OCI-LY1 (cell line): Measurements from ENCODE around the gene ITGA1.

ENCODE experiments used
- CTCF ChIP-seq: fragments of 200-600 bp; sonication (generic), shearing (Covaris generic); IDR thresholded peaks from 2 replicates; pipeline ENCODE4 v1.5.1; 2017; ENCODE audit warnings: mild to moderate bottlenecking, antibody characterized with exemption, low read length, moderate library complexity, mixed read lengths
- EZH2 ChIP-seq: fragments of 200-600 bp; sonication (generic), shearing (Covaris generic); IDR thresholded peaks from 2 replicates; pipeline ENCODE4 v1.8.0; 2017; ENCODE audit warnings: borderline replicate concordance, mixed run types, mild to moderate bottlenecking, antibody characterized with exemption, low read length, moderate library complexity, mixed read lengths

DNA sequence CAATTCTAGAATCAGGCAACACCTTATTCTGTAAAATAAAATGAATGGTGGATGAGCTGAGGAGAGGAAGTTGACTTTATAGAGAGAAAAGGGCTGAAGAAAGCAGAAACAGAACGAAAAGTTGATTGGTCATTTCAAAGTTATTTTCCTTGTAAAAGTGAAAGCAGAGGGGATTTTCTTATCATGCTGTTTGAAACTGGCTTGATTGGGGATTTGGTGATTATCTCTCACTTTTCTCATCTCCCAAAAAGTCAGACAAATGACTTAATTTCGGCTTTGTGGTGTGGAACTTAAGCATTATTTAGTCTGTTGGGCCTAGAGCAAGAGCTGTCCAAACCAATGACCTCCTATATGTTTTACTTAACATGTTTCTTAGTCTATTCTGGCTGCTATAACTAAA is 141.0 kb downstream of the ITGA1 start:
- TF ChIP-seq CTCF = no peak
- TF ChIP-seq EZH2 = no peak
